ENCODE measurements around the gene ING5. TPM values are rescaled to one million over a fixed set of nuclear protein-coding genes. Genes with fewer than 3 reads are reported as not detected.

The ING5 gene
- total RNA-seq, 1 donor from 2014 or later, result 18.0 TPM

Other genes with a start within 250 kb of the ING5 start
- 85.9 TPM for gene STK25, start 193.5 kb upstream of the ING5 start, total RNA-seq
- 3.8 TPM for gene BOK, start 143.3 kb upstream of the ING5 start, total RNA-seq
- 82.9 TPM for gene THAP4, start 64.9 kb upstream of the ING5 start, total RNA-seq
- gene ATG4B, start 64.3 kb upstream of the ING5 start, total RNA-seq, result 41.3 TPM
- 9.4 TPM for gene DTYMK, start 15.2 kb upstream of the ING5 start, total RNA-seq
- 19.0 TPM for gene D2HGDH, start 32.6 kb downstream of the ING5 start, total RNA-seq
- gene GAL3ST2, start 74.8 kb downstream of the ING5 start, total RNA-seq, result not detected
- not detected for gene NEU4, start 107.2 kb downstream of the ING5 start, total RNA-seq
- gene PDCD1, start 156.9 kb downstream of the ING5 start, total RNA-seq, result 2.0 TPM
- not detected for gene RTP5, start 167.7 kb downstream of the ING5 start, total RNA-seq

All from Right ventricle myocardium superior (tissue), 1 donor.